Measurements from ENCODE around the gene SRMS. TPM values are rescaled to one million over a fixed set of nuclear protein-coding genes. Genes with fewer than 3 reads are reported as not detected.

The SRMS gene
- total and polyA plus RNA-seq, 2 of the 13 experiments (the other 11 are each of a cell fraction or from before 2014, with no cell fraction given), result not detected

DNA sequence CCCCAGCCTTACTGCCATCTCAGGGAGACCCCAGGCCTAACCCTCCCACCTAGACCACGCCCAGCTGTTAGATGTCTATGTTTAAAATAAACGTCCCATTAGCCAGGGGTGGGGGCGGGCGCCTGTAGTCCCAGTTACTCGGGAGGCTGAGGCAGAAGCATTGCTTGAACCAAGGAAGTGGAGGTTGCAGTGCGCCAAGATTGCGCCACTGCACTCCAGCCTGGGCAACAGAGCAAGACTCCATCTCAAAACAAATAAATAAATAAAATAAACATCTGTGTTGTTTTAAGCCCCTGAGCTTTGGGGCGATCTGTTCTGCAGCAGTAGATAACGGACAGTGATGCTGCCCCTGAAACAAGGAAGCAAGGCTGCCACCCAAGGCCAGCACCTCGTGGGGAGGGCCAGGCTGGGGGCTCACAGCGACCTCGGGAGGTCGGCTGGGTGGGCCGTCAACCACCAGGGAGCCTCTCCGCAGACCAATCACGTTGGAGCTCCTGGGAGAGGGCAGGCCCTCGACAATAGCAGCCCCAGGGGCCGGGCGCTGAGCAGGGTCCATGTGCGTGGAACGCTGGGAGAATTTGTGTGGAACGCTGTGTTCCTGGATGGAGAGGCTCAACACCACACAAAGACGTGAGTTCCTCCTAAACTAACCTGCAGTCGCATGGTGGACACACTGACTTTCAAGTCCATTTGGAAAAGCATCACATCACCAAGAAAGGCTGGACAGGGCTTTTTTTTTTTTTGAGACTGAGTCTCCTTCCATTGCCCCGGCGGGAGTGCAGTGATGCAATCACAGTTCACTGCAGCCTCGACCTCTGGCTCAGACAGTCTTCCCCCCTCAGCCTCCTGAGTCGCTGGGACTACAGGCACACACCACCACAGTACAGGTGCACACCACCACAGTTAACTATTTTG, 27.5 kb upstream of the SRMS start (continued):
- TF ChIP-seq, protein P1, sequence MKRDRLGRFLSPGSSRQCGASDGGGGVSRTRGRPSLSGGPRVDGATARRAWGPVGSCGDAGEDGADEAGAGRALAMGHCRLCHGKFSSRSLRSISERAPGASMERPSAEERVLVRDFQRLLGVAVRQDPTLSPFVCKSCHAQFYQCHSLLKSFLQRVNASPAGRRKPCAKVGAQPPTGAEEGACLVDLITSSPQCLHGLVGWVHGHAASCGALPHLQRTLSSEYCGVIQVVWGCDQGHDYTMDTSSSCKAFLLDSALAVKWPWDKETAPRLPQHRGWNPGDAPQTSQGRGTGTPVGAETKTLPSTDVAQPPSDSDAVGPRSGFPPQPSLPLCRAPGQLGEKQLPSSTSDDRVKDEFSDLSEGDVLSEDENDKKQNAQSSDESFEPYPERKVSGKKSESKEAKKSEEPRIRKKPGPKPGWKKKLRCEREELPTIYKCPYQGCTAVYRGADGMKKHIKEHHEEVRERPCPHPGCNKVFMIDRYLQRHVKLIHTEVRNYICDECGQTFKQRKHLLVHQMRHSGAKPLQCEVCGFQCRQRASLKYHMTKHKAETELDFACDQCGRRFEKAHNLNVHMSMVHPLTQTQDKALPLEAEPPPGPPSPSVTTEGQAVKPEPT (CRISPR knock-in tag; IDR thresholded peaks at IDR 0.05; ENCODE audit: low read depth), result no peak
- TF ChIP-seq ZNF274 (CRISPR knock-in tag; IDR thresholded peaks at IDR 0.05) (peak; percentile 68; the same call in 1 of the 2 replicates), ZNF253 (CRISPR knock-in tag; IDR thresholded peaks at IDR 0.05; ENCODE audit: borderline replicate concordance) (peak; percentile 8; the same call in 1 of the 2 replicates), MEIS1 (CRISPR knock-in tag; IDR thresholded peaks at IDR 0.05; ENCODE audit: borderline replicate concordance) (no peak; the same call in 1 of the 2 replicates), MED1 (CRISPR knock-in tag; IDR thresholded peaks at IDR 0.05) (no peak), ARNTL (CRISPR knock-in tag; IDR thresholded peaks at IDR 0.05) (peak; percentile 59; the same call in 1 of the 2 replicates), ZNF614 (CRISPR knock-in tag; IDR thresholded peaks at IDR 0.05; ENCODE audit: borderline replicate concordance) (peak; percentile 27; the same call in 1 of the 2 replicates), MEF2D (CRISPR knock-in tag; IDR thresholded peaks at IDR 0.05) (peak; percentile 29; the same call in 1 of the 2 replicates), ZFP37 (CRISPR knock-in tag; IDR thresholded peaks at IDR 0.05; ENCODE audit: borderline replicate concordance) (no peak), MEIS2 (CRISPR knock-in tag; IDR thresholded peaks at IDR 0.05) (no peak; the same call in 1 of the 2 replicates), ZNF639 (CRISPR knock-in tag; conservative IDR thresholded peaks at IDR 0.05) (no peak), SMARCE1 (IDR thresholded peaks at IDR 0.05; ENCODE audit: borderline replicate concordance) (no peak), MAFF (IDR thresholded peaks at IDR 0.05; ENCODE audit: low read depth, low read length) (no peak), ZKSCAN5 (CRISPR knock-in tag; IDR thresholded peaks at IDR 0.05) (no peak), NFIC (IDR thresholded peaks at IDR 0.05; ENCODE audit: low read length) (no peak)
- TF ChIP-seq, protein P2, sequence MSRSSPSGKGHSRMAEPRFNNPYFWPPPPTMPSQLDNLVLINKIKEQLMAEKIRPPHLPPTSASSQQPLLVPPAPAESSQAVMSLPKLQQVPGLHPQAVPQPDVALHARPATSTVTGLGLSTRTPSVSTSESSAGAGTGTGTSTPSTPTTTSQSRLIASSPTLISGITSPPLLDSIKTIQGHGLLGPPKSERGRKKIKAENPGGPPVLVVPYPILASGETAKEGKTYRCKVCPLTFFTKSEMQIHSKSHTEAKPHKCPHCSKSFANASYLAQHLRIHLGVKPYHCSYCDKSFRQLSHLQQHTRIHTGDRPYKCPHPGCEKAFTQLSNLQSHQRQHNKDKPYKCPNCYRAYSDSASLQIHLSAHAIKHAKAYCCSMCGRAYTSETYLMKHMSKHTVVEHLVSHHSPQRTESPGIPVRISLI (CRISPR knock-in tag; IDR thresholded peaks at IDR 0.05; ENCODE audit: borderline replicate concordance), result peak; percentile 93
- TF ChIP-seq, protein P3, sequence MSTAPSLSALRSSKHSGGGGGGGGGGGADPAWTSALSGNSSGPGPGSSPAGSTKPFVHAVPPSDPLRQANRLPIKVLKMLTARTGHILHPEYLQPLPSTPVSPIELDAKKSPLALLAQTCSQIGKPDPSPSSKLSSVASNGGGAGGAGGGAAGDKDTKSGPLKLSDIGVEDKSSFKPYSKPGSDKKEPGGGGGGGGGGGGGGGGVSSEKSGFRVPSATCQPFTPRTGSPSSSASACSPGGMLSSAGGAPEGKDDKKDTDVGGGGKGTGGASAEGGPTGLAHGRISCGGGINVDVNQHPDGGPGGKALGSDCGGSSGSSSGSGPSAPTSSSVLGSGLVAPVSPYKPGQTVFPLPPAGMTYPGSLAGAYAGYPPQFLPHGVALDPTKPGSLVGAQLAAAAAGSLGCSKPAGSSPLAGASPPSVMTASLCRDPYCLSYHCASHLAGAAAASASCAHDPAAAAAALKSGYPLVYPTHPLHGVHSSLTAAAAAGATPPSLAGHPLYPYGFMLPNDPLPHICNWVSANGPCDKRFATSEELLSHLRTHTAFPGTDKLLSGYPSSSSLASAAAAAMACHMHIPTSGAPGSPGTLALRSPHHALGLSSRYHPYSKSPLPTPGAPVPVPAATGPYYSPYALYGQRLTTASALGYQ (CRISPR knock-in tag; IDR thresholded peaks at IDR 0.05), result no peak
- TF ChIP-seq, protein P4, sequence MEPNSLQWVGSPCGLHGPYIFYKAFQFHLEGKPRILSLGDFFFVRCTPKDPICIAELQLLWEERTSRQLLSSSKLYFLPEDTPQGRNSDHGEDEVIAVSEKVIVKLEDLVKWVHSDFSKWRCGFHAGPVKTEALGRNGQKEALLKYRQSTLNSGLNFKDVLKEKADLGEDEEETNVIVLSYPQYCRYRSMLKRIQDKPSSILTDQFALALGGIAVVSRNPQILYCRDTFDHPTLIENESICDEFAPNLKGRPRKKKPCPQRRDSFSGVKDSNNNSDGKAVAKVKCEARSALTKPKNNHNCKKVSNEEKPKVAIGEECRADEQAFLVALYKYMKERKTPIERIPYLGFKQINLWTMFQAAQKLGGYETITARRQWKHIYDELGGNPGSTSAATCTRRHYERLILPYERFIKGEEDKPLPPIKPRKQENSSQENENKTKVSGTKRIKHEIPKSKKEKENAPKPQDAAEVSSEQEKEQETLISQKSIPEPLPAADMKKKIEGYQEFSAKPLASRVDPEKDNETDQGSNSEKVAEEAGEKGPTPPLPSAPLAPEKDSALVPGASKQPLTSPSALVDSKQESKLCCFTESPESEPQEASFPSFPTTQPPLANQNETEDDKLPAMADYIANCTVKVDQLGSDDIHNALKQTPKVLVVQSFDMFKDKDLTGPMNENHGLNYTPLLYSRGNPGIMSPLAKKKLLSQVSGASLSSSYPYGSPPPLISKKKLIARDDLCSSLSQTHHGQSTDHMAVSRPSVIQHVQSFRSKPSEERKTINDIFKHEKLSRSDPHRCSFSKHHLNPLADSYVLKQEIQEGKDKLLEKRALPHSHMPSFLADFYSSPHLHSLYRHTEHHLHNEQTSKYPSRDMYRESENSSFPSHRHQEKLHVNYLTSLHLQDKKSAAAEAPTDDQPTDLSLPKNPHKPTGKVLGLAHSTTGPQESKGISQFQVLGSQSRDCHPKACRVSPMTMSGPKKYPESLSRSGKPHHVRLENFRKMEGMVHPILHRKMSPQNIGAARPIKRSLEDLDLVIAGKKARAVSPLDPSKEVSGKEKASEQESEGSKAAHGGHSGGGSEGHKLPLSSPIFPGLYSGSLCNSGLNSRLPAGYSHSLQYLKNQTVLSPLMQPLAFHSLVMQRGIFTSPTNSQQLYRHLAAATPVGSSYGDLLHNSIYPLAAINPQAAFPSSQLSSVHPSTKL (CRISPR knock-in tag; IDR thresholded peaks at IDR 0.05), result peak; percentile 21; the same call in 1 of the 2 replicates
